Measurements from ENCODE around the gene GRIK5. TPM values are rescaled to one million over a fixed set of nuclear protein-coding genes. Genes with fewer than 3 reads are reported as not detected.

Gene GRIK5
- total RNA-seq, 1 donor from 2014 or later, result 15.5 TPM

GRCh38 chr19:42060117-42060516, 9.9 kb downstream of the GRIK5 start:
- no peak for DNase-seq (ENCODE audit: low spot score in 2 of 2)
- H3K36me3 ChIP-seq, result peaks cover 32 to 53% of the 10 kb centered on the region in 2 donors
- H3K9me3 ChIP-seq, result no peaks in the 10 kb centered on the region
- no peaks in the 10 kb centered on the region for H3K4me1 ChIP-seq
- no peak overlapping the region for H3K27ac ChIP-seq
- no peaks in the 10 kb centered on the region for H3K27me3 ChIP-seq
- TF ChIP-seq CTCF (IDR thresholded peaks at IDR 0.05), result no peak
- no peak overlapping the region for H3K4me3 ChIP-seq
- intact Hi-C loops (cut with DNase I), result no loop called here

GRCh38 chr19:42059196-42059595, 10.8 kb downstream of the GRIK5 start:
- Histone ChIP-seq H3K9me3 (no peaks in the 10 kb centered on the region), H3K27me3 (no peaks in the 10 kb centered on the region), H3K4me3 (no peak overlapping the region), H3K36me3 (peaks cover 33 to 54% of the 10 kb centered on the region in 2 donors), H3K4me1 (no peaks in the 10 kb centered on the region), H3K27ac (no peak overlapping the region)
- intact Hi-C loops (cut with DNase I), result no loop called here
- no peak for DNase-seq (ENCODE audit: low spot score in 2 of 2)
- TF ChIP-seq CTCF (IDR thresholded peaks at IDR 0.05), result no peak

GRCh38 chr19:42057846-42058245, 12.2 kb downstream of the GRIK5 start:
- H3K36me3 ChIP-seq, result peaks cover 42 to 64% of the 10 kb centered on the region in 2 donors
- no peaks in the 10 kb centered on the region for H3K9me3 ChIP-seq
- no peaks in the 10 kb centered on the region for H3K27me3 ChIP-seq
- no peaks in the 10 kb centered on the region for H3K4me1 ChIP-seq
- no peak overlapping the region for H3K4me3 ChIP-seq
- TF ChIP-seq CTCF (IDR thresholded peaks at IDR 0.05), result no peak
- intact Hi-C loops (cut with DNase I), result no loop called here
- no peak for DNase-seq (ENCODE audit: low spot score in 2 of 2)
- no peak overlapping the region for H3K27ac ChIP-seq

GRCh38 chr19:42054205-42054604, 15.8 kb downstream of the GRIK5 start:
- H3K4me3 ChIP-seq, result no peak overlapping the region
- H3K27ac ChIP-seq, result no peak overlapping the region
- no peaks in the 10 kb centered on the region for H3K4me1 ChIP-seq
- no peak for TF ChIP-seq CTCF (IDR thresholded peaks at IDR 0.05)
- peaks cover 36 to 65% of the 10 kb centered on the region in 2 donors for H3K36me3 ChIP-seq
- intact Hi-C loops (cut with DNase I), result no loop called here
- H3K9me3 ChIP-seq, result no peaks in the 10 kb centered on the region
- DNase-seq (ENCODE audit: low spot score in 2 of 2), result no peak
- no peaks in the 10 kb centered on the region for H3K27me3 ChIP-seq

GRCh38 chr19:42053037-42053935, 16.7 kb downstream of the GRIK5 start:
- intact Hi-C loops (cut with DNase I), result no loop called here
- H3K27me3 ChIP-seq, result no peaks in the 10 kb centered on the region
- no peak overlapping the region for H3K27ac ChIP-seq
- no peak overlapping the region for H3K4me3 ChIP-seq
- peaks cover 35 to 60% of the 10 kb centered on the region in 2 donors for H3K36me3 ChIP-seq
- no peak for TF ChIP-seq CTCF (IDR thresholded peaks at IDR 0.05)
- DNase-seq (ENCODE audit: low spot score in 2 of 2), result no peak
- no peaks in the 10 kb centered on the region for H3K9me3 ChIP-seq
- no peaks in the 10 kb centered on the region for H3K4me1 ChIP-seq

Measured in ascending aorta (tissue), 2 donors.